ENCODE data around the gene MPZL3.

The MPZL3 gene

GRCh38 chr11:118180300-118180703, 71.9 kb downstream of the MPZL3 start:
- TF ChIP-seq, protein P1, sequence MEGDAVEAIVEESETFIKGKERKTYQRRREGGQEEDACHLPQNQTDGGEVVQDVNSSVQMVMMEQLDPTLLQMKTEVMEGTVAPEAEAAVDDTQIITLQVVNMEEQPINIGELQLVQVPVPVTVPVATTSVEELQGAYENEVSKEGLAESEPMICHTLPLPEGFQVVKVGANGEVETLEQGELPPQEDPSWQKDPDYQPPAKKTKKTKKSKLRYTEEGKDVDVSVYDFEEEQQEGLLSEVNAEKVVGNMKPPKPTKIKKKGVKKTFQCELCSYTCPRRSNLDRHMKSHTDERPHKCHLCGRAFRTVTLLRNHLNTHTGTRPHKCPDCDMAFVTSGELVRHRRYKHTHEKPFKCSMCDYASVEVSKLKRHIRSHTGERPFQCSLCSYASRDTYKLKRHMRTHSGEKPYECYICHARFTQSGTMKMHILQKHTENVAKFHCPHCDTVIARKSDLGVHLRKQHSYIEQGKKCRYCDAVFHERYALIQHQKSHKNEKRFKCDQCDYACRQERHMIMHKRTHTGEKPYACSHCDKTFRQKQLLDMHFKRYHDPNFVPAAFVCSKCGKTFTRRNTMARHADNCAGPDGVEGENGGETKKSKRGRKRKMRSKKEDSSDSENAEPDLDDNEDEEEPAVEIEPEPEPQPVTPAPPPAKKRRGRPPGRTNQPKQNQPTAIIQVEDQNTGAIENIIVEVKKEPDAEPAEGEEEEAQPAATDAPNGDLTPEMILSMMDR (IDR thresholded peaks at IDR 0.05), result no peak
- Histone ChIP-seq H3K4me1 (ENCODE audit: control insufficient read depth in 1 of 2, insufficient read depth in 1 of 2, low read depth in 1 of 2, low read length in 1 of 2) (peaks cover 21 to 29% of the 10 kb centered on the region in 2 experiments), H3K27ac (no peak overlapping the region), H3K27me3 (peaks cover 17% of the 10 kb centered on the region), H3K4me3 (ENCODE audit: low read depth in 1 of 2, low read length in 1 of 2) (no peak overlapping the region), H3K36me3 (no peaks in the 10 kb centered on the region), H3K9me3 (no peaks in the 10 kb centered on the region)

DNA sequence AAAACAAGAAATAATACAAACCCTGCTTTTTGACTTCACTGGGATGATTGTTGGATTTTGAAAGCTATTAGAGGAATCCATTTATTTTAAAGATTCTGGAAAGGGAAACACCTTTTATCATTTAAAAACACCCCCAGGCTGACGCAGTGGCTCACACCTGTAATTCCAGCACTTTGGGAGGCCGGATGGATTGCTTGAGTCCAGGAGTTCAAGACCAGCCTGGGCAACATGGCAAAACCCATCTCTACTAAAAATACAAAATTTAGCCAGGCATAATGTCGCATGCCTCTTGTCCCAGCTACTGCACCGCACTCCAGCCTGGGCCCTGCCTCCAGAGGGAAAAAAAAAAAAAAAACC, 75.4 kb downstream of the MPZL3 start:
- TF ChIP-seq, protein P1 (IDR thresholded peaks at IDR 0.05), result no peak
- peaks cover 11 to 19% of the 10 kb centered on the region in 2 experiments for H3K4me1 ChIP-seq (ENCODE audit: control insufficient read depth in 1 of 2, insufficient read depth in 1 of 2, low read depth in 1 of 2, low read length in 1 of 2)
- no peaks in the 10 kb centered on the region for H3K36me3 ChIP-seq
- no peaks in the 10 kb centered on the region for H3K9me3 ChIP-seq
- no peak overlapping the region for H3K27ac ChIP-seq
- peaks cover 17% of the 10 kb centered on the region for H3K27me3 ChIP-seq
- no peak overlapping the region for H3K4me3 ChIP-seq (ENCODE audit: low read depth in 1 of 2, low read length in 1 of 2)

Measured in neutrophil (primary cell).